HG03565 (cell line): ENCODE measurements around the gene TBC1D4.
A peak's percentile ranks its signal among the peaks of the same experiment; 100 is the strongest.

Experiments used
- ATAC-seq: cut with Tn5 transposase; IDR thresholded peaks from one replicate; pipeline ENCODE4 v1.9.1; 2021; ENCODE audit warnings: mild to moderate bottlenecking, moderate library complexity; ENCODE audit not compliant: unreplicated experiment

The TBC1D4 gene

GRCh38 chr13:75418997-75419396 lies 63.0 kb downstream of the TBC1D4 start:
- no peak for ATAC-seq

- ATAC-seq = no peak
Observed at GRCh38 chr13:75418186-75418843, 63.7 kb downstream of the TBC1D4 start.

- ATAC-seq = no peak
Observed at GRCh38 chr13:75417656-75418055, 64.3 kb downstream of the TBC1D4 start.

- peak; percentile 6 for ATAC-seq
Observed at GRCh38 chr13:75417012-75417384, 65.0 kb downstream of the TBC1D4 start.

GRCh38 chr13:75416327-75417011 lies 65.5 kb downstream of the TBC1D4 start:
- ATAC-seq = peak; percentile 50

GRCh38 chr13:75415694-75416093 lies 66.3 kb downstream of the TBC1D4 start:
- ATAC-seq = no peak

- ATAC-seq = no peak
Observed at GRCh38 chr13:75415171-75415570, 66.8 kb downstream of the TBC1D4 start.

GRCh38 chr13:75414036-75414827 lies 67.7 kb downstream of the TBC1D4 start:
- peak; percentile 34 for ATAC-seq

- no peak for ATAC-seq
Observed at GRCh38 chr13:75411924-75412537, 69.9 kb downstream of the TBC1D4 start.

GRCh38 chr13:75410207-75410606 lies 71.8 kb downstream of the TBC1D4 start:
- no peak for ATAC-seq

GRCh38 chr13:75407998-75408397 lies 74.0 kb downstream of the TBC1D4 start:
- ATAC-seq = no peak

GRCh38 chr13:75407473-75407872 lies 74.5 kb downstream of the TBC1D4 start:
- ATAC-seq = no peak

- ATAC-seq = no peak
Observed at GRCh38 chr13:75405976-75406703, 75.8 kb downstream of the TBC1D4 start.

- no peak for ATAC-seq
Observed at GRCh38 chr13:75404726-75405125, 77.2 kb downstream of the TBC1D4 start.

- ATAC-seq = no peak
Observed at GRCh38 chr13:75402787-75403186, 79.2 kb downstream of the TBC1D4 start.

GRCh38 chr13:75400775-75401174 lies 81.2 kb downstream of the TBC1D4 start:
- ATAC-seq = no peak

GRCh38 chr13:75399879-75400217 lies 82.1 kb downstream of the TBC1D4 start:
- no peak for ATAC-seq

GRCh38 chr13:75399168-75399878 lies 82.6 kb downstream of the TBC1D4 start:
- ATAC-seq = no peak

GRCh38 chr13:75398072-75398471 lies 83.9 kb downstream of the TBC1D4 start:
- no peak for ATAC-seq

GRCh38 chr13:75395901-75396300 lies 86.1 kb downstream of the TBC1D4 start:
- ATAC-seq = no peak
